Activated CD4-positive, CD25-positive, alpha-beta regulatory T cell treated with anti-CD3 and anti-CD28 coated beads, Interleukin-2, amount 50 U/mL, for 16 hours (primary cell): ENCODE data around the gene CD151.

Experiments
- DNase-seq: peaks from one replicate; pipeline ENCODE4 v3.0.0-alpha.2; 2020; ENCODE audit warnings: low read depth, low spot score

Gene CD151

DNA sequence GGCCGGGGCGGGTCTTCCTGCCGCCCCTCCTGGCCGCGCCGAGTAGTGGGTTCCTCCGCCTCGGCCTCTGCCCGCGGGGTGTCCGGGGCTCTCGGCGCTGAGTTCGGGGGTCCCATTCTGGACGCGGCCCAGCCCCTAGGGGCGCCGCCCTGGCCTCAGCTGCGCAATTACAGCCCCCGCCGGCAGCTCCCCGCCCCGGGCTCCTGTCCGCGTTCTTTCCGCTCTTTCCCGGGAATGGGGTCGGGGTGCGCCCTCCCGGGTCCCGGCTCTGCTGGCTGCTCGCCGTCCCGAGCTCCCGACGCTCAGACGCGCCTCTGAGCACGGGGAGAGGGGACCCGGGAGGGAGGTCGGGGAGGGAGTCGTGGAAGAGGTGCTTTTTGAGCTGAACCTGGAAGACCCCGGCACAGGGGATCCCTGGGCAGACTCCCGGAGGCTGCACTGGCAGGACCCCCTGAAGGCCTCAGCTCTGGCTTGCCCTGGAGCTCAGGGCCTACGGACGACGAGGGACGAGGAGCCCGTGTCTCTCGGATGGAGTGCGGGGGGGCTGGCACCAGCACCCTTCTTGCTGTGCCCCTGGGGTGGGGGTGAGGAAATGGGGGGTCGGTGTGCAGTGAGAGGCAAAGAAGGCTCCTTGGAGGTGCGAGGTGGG is 10.5 kb downstream of the CD151 start:
- DNase-seq: no peak

DNA sequence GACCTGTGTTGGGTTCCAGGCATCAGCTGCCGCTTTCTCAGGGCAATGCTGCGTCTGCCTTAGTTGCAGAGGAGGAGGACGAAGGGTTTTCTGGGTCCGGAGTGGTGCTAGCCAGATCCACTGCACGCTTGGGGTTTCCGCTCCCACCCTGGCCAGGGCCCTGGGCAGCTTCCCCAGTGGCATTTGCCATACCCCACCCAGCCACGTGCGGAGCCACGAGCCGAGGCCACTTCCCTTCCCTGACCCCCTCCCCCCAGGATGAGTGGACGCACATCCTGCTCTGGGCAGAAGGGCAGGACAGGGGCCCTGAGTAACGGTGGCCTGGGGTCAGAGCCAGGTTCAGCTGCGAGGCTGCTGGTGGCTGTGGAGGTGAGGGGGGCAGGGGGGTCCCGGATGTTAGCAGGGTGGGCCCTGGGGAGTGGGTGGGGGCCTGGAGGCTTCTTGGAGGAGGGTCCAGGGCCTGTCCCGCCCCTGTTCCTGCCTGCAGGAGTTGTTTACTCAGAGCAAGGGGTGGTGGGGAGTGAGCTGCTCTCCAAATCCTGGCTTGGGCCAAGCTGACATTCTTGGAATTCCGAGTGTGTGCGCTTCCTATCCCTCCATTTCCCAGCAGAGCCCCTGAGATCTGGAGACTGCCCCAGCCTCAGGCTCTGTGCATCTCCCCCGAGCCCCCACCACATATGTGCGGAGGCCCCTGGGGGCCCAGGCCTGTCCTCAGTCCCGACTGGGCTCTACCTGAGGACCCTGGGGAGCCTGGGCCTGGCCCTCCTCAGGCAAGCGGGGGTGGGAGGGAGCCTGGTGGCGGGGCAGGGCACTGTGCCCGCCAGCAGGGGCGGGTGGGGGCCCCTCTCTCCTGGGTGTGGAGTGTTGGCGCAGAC is 11.3 kb downstream of the CD151 start:
- no peak for DNase-seq

GRCh38 chr11:844693-845644 is 12.2 kb downstream of the CD151 start:
- DNase-seq: no peak

GRCh38 chr11:845872-846495 is 13.2 kb downstream of the CD151 start:
- DNase-seq: no peak

DNA sequence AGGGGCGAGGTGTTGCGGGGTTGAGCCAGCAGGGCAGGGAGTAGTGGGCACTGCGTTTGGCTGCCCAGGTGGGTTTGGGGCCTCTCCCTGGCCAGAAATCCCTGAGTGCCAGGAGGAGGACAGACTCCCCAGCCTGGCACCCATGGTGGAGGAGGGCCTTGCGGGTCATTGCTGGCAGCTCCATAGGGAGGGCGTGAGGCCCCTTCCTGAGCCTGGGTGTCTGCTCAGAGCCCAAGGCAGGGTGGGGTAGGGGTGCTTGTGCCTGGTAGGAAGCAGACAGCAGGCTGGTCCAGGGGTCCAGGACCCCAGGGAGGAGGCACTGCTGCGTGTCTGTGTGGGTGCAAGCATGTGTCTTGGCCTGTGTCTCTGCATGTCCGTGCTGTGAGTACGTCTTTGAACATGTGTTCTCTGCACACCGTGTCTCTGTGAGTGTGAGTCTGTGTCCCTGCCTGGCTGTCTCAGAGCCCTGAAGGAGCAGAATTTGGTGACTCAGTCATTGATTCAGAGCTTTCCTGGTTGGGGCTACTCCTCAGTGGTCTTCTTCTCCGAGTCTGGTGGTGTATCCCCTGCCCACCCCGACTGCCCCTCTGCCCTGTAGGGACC is 13.8 kb downstream of the CD151 start:
- no peak for DNase-seq

GRCh38 chr11:847876-848275 is 15.1 kb downstream of the CD151 start:
- no peak for DNase-seq

- no peak for DNase-seq
Observed at GRCh38 chr11:848380-848931, 15.7 kb downstream of the CD151 start.

DNA sequence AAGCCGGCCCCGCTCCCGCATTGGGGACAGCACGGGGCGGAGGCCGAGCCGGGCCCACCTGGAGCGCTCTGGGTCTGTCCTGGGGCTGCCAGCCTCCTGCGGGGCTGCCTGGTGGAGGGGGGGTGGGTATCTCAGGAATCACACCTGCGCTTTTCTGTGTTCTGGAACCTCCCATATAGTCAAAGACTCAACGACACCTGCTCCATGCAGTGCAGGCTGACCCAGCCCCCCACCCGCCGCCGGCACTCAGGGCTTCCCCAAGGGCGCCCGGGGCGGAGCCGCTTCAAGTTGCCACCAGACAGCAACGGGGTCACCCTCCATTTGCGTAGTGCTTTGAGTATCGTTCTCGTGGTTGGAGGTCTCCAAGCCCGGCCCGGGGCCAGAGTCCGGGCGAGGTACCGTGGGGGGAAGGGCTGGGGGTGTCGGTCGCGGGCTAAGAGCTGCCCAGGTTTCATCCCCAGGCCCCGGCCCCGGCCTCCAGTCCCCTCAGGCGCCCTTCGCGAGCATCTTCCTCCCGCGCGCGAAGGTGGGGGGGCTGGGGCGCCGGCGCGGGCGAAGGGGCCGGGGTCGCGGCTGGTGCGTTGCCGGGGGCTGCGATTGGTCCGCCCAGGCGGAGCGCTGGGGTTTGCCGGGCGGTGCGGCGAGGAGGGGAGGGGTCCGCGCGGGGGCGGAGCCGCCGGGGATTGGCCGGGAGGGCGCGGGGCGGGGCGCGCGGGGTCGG is 16.5 kb downstream of the CD151 start:
- DNase-seq: no peak

- no peak for DNase-seq
Observed at GRCh38 chr11:849951-850774, 17.4 kb downstream of the CD151 start.

DNA sequence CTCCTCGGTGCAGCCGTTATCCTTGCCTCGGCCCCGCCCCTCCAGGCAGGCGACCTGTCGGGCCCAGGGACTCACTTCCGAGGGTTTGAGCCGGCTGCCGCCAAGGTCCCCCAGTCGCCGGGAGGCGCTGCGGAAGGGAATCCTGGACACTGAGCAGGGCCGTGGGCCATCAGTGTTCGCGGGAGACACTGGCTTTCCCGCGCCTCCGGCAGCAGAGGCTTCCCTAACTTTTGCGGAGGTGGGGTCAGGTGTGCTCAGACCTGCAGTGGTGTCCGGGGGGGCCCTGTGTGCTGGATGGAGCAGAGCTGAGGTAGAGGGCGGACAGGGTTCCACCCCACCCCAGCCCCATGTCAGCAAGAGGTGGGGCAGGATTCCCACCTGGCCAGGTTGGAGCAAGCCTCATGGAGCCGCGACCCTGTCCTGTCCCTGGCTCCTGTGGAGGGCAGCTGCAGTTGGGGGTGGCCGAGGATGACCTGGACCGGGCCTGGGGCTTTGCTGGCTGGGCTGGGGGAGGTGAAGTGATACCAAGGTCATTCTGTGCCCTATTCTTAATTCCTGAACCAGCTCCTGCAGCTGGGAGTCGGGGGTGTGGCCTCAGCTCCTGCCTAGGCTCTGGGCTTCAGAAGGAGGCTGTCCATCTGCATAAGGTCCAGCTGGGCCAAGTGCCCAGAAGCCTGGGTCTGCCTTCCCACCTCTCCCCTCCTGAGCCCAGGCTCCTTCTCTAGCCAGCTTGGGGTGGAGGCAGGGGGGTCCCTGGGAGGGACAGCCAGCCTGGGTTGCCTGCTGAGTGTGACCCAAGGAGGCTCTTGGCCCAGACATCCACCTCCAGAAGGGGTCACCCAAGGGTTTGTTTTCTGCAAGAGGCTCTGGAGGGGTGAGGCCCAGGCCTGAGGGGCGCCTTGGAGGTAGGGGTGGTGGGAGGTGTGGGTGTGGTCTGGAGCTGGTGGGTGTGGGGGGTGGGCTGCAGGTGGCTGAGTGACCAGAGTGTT is 18.3 kb downstream of the CD151 start:
- DNase-seq: no peak

GRCh38 chr11:852762-853161 is 20.0 kb downstream of the CD151 start:
- DNase-seq: no peak

DNA sequence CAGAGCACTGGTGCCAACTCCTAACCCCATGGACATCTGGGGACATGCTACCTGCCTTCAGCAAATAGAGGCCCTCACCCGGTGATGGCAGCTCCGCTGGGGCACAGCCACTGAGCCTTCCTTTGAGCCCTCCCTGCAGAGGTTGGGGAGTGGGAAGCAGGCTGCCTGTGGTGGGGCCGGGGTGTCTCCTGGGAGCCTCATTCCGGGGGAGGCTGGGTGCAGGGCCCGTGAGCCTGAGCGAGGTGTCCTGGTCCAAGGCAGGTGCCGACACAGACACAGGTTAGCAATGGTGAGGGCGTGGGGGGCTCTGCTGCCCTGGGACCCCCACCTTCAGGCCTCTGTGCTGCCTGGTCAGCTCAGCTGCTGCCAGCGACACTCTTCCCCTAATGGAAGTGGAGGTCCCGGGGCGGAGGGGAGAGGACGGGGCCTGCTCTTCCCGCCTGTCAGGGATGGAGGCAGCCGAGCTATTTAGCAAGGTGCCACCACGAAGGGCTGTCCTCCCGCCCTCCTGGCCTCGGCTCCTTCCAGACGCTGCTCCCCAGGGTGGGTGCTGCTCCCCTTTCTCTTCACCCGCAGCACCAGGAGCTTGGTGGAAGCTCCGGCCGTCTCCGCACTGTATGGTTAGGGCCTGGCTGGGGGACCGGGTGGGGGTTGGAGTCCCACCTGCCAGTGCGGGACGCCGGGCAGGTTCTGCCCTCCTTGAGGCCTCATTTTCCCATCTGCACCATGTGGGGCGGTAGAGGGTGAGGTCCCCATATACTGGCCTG is 21.1 kb downstream of the CD151 start:
- no peak for DNase-seq

GRCh38 chr11:854601-855329 is 22.0 kb downstream of the CD151 start:
- DNase-seq: no peak

DNA sequence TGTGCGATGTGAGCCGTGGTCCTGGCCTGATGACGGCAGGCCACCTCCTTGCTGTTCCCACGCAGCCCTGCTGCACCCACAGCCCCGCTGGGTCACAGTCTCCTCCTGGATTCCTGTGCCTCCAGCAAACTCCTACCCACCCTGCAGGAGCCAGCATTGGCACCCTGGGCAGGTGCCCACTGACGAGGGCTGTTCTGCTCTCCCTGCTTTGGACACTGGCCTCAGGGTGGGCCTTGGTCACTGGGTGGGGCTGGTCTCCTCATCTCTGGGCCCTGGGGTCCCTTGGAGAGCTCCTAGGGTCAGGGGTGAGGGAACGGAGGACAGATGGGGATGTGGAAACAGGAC is 22.6 kb downstream of the CD151 start:
- no peak for DNase-seq

- DNase-seq: no peak
Observed at GRCh38 chr11:855796-856195, 23.0 kb downstream of the CD151 start.

- no peak for DNase-seq
Observed at GRCh38 chr11:856397-856796, 23.6 kb downstream of the CD151 start.
